Kidney (tissue), 14 donors: ENCODE data around the gene DUSP15. TPM values are rescaled to one million over a fixed set of nuclear protein-coding genes. Genes with fewer than 3 reads are reported as not detected.
A peak's percentile ranks its signal among the peaks of the same experiment; 100 is the strongest.

ENCODE experiments used
- DNase-seq, 5 donors: peaks; one replicate each; pipeline ENCODE4 v3.0.0-alpha.2; 2013 to 2020
- FAIRE-seq: peaks from 2 replicates; lab custom pipeline; 2012; peaks lifted over from hg19 to GRCh38; lab: Jason Lieb, UNC
- H3K27ac ChIP-seq, 2 donors: one replicate each; pipeline ENCODE4 v1.7.0; 2013; ENCODE audit warnings: low read depth in 2 of 2, low read length in 2 of 2, inconsistent platforms in 1 of 2
- H3K27me3 ChIP-seq: one replicate; pipeline ENCODE4 v1.7.1; 2013; ENCODE audit warnings: low read length, inconsistent platforms; ENCODE audit not compliant: control insufficient read depth, insufficient read depth
- H3K36me3 ChIP-seq, 3 donors: one replicate each; pipeline versions ENCODE4 v1.7.0 to v1.7.1; 2013; ENCODE audit warnings: low read length in 3 of 3, control low read depth in 1 of 3, inconsistent platforms in 1 of 3; ENCODE audit not compliant: insufficient read depth in 3 of 3, control insufficient read depth in 2 of 3
- H3K4me1 ChIP-seq, 3 donors: one replicate each; pipeline versions ENCODE4 v1.7.0 to v1.7.1; 2013; ENCODE audit warnings: low read length in 3 of 3, inconsistent platforms in 1 of 3, low read depth in 1 of 3; ENCODE audit not compliant: control insufficient read depth in 2 of 3, insufficient read depth in 2 of 3
- H3K4me3 ChIP-seq, 3 donors: one replicate each; pipeline versions ENCODE4 v1.7.0 to v1.8.1; 2013; ENCODE audit warnings: low read length in 3 of 3, control low read depth in 1 of 3, inconsistent platforms in 1 of 3
- H3K9ac ChIP-seq, 3 donors: one replicate each; pipeline versions ENCODE4 v1.7.0 to v1.7.1; 2013; ENCODE audit warnings: low read length in 3 of 3, control low read depth in 1 of 3, inconsistent platforms in 1 of 3
- H3K9me3 ChIP-seq, 3 donors: one replicate each; pipeline versions ENCODE4 v1.7.0 to v1.7.1; 2013; ENCODE audit warnings: low read length in 3 of 3, control low read depth in 1 of 3, inconsistent platforms in 1 of 3; ENCODE audit not compliant: control insufficient read depth in 2 of 3, insufficient read depth in 1 of 3
- CTCF ChIP-seq: IDR thresholded peaks from 3 replicates; pipeline ENCODE4 v1.5.1; 2012; ENCODE audit warnings: mild to moderate bottlenecking, moderate library complexity, borderline replicate concordance; ENCODE audit not compliant: insufficient read depth; ENCODE audit errors: extremely low read depth
- intact Hi-C: fragments of 100-400 bp; cut with DNase I; formaldehyde crosslinking; loops from one replicate; pipeline ENCODE4 v1.11.1; 2022
- polyA plus RNA-seq: library from polyadenylated mRNA; stranded (reverse); fragments of 350-450 nt; fragmentation: Illumina TruSeq; extraction: RNeasy Lipid Tissue Mini Kit (QIAGEN cat#74804); gene quantifications from one replicate; pipeline ENCODE4 v1.2.3, GENCODE V29; 2014; ENCODE audit warnings: low read depth, low replicate concordance; ENCODE audit not compliant: insufficient read depth
- total RNA-seq: library from RNA; stranded (reverse); fragmentation: NEBNext Ultra II Directional; extraction: Animal tissue kit (Norgen Biotek cat#: 25700); gene quantifications from one replicate; pipeline ENCODE4 v1.2.1, GENCODE V29; 2021
- donor health status: control.
- donor health status: control.
- donor health status: control.
- donor health status: control.
- donor health status: control.
- donor health status: DM: yes; HTN: yes; CAD: no.
- donor health status: Normal renal cell carcinoma (clear cell type).

Gene DUSP15
- total and polyA plus RNA-seq, 2 donors from 2014 or later, result 13.2 to 143 TPM

- H3K4me3 ChIP-seq, result peak overlapping the region; percentile 78 to 86 (median 80)
- TF ChIP-seq CTCF, result no peak
- no peaks in the 10 kb centered on the region for H3K4me1 ChIP-seq
- peak; percentile 94 to 99 (median 97) for DNase-seq
- H3K36me3 ChIP-seq, result no peaks in the 10 kb centered on the region
- FAIRE-seq, result no peak
- H3K9ac ChIP-seq, result peak overlapping the region; percentile 43 to 85 (median 52)
- no peaks in the 10 kb centered on the region for H3K9me3 ChIP-seq
- intact Hi-C loops, result no loop called here
- H3K27ac ChIP-seq, result peak overlapping the region; percentile 80 to 85
- H3K27me3 ChIP-seq, result no peaks in the 10 kb centered on the region
Measured at GRCh38 chr20:31879143-31879987, 9.0 kb upstream of the DUSP15 start.

- intact Hi-C loops, result no loop called here
- Histone ChIP-seq H3K9ac (no peak overlapping the region), H3K9me3 (no peaks in the 10 kb centered on the region), H3K4me3 (no peak overlapping the region), H3K27me3 (no peaks in the 10 kb centered on the region), H3K4me1 (no peaks in the 10 kb centered on the region), H3K27ac (no peak overlapping the region), H3K36me3 (no peaks in the 10 kb centered on the region)
- DNase-seq (no peak), FAIRE-seq (no peak)
- no peak for TF ChIP-seq CTCF
Measured at GRCh38 chr20:31877684-31878083, 7.4 kb upstream of the DUSP15 start.

- H3K27ac ChIP-seq, result no peak overlapping the region
- intact Hi-C loops, result no loop called here
- H3K27me3 ChIP-seq, result no peaks in the 10 kb centered on the region
- DNase-seq (no peak), FAIRE-seq (no peak)
- no peak overlapping the region for H3K4me3 ChIP-seq
- H3K9ac ChIP-seq, result no peak overlapping the region
- TF ChIP-seq CTCF, result no peak
- no peaks in the 10 kb centered on the region for H3K36me3 ChIP-seq
- peaks cover 0 to 2% (median 0%) of the 10 kb centered on the region in 3 donors for H3K4me1 ChIP-seq
- H3K9me3 ChIP-seq, result no peaks in the 10 kb centered on the region
Measured at GRCh38 chr20:31875671-31876070, 5.3 kb upstream of the DUSP15 start.
